Uterus (tissue), 2 donors: ENCODE data around the gene NT5C1A.

Experiments
- CTCF ChIP-seq, 4 experiments: fragments of 200-600 bp in 2 of 4; fragments of 450-650 bp in 2 of 4; sonication (generic) in 2 of 4; IDR thresholded peaks; one replicate each; pipeline ENCODE4 v1.5.1; 2016 to 2019; ENCODE audit warnings: antibody characterized with exemption in 4 of 4, mild to moderate bottlenecking in 2 of 4, moderate library complexity in 1 of 4
- POLR2A ChIP-seq, 2 donors: fragments of 450-650 bp; IDR thresholded peaks; one replicate each; pipeline ENCODE4 v1.6.1; 2016; ENCODE audit warnings: antibody characterized with exemption in 2 of 2, mild to moderate bottlenecking in 1 of 2, moderate library complexity in 1 of 2

GRCh38 chr1:39653546-39654031 lies 18.3 kb downstream of the NT5C1A start:
- TF ChIP-seq CTCF (IDR thresholded peaks at IDR 0.05), result peak; percentile 90 to 97 (median 94)
- no peak for TF ChIP-seq POLR2A (IDR thresholded peaks at IDR 0.05)
